GM21360 (cell line): ENCODE measurements around the gene BARD1.
"Not testable (repeated sequence)": the region's sequence is repeated elsewhere in the genome, so short reads cannot be mapped to it uniquely, and the experiment has no call there.

Experiments
- ATAC-seq: cut with Tn5 transposase; IDR thresholded peaks from one replicate; pipeline ENCODE4 v1.9.1; 2021; ENCODE audit warnings: mild to moderate bottlenecking, moderate library complexity; ENCODE audit not compliant: unreplicated experiment

The BARD1 gene

DNA sequence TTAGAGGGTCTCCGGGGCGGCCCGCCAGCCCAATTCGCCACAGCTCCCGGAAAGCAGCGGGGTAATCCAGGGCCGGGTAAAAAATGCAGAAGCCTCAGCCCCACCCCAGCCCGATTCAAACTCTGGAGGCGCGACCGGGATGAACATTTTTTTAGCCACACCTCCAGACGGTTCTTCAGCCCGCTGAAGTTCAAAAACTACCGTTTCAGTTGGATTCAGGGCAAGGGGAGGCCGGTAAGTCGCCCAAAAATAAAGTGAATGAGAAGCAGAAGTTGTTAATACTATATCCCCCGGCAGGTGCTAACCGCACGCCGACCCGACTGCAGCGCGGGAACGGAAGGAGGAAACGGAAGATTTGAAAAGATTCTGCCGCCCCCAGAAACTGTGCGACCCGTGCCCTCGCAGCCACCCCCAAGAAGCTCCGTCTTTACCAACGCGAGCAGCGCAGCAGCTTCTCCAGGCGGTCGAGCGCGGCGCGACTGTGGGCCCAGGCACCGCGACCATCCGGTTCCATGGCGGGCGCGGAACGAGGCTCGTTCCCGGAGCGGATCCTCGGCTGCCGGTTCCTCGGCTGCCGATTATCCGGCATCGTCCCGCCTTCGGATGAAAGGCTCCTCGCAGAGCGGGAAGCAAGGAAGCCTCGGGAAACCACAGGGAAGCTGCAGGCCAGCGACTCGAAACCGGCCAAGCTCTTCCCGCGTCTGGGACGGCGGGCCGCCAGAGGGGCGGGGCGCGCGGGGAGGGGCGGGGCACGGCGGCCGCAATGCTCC, at the start of gene BARD1:
Gene BARD1, minus strand, starts transcription at position 703 of the 770 bp plus-strand sequence. Its CDS starts 114 bp downstream, at position 589.
- peak; percentile 20 for ATAC-seq

DNA sequence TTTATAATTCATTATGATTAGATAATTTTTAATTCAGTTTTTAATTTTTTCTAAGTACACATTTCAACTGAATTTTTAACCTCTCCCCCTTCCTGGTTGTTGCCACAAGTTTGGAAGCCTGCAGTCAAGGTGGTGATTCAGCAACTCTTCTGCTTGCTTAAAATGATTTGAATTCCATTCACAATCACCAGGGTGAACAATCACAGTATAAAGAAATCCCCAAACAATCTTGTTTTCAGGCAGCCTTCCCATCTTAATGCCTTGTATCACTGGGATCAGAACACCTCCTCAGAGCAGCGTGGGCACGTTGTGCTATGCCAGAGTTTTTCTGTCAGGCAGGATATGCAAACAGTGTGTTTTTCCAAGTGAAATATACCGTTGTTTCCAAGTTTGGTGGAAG, 46.7 kb upstream of the BARD1 start:
- no peak for ATAC-seq

DNA sequence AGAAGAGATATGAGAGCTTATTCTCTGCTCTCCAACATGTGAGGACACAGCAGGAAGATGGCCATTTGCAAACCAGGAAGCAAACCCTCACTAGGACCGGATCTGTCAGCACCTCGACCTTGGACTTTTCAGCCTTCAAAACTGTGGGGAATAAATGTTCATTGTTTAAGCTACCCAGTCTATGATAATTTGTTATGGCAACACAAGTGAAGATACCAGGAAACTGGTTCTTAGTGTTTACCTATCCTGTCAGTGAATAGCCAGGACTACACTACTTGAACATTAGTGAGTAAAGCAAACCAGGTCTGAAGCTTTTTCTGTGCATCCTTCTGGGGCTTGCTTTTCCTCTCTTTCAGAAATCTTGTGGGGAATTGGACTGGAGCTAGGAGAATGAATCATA, 44.4 kb upstream of the BARD1 start:
- ATAC-seq, result no peak

DNA sequence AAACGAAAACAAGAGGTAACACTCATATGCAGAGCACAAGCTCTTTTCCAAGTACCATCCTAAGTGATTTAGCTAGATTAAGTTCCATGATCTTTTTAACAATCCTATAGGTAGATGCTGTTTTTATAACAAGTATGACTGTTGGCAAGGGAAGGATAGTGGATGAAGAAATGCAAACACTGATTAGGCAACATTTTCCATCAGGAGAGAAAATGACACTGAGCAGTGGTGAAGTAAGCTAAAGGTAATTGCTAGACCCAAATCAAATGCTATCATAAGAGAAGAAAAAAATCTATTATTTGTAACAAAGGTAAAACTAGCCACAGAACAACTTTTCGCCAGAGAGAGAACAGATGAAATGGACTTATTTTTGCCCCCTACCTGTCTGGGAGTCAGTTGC, 34.3 kb upstream of the BARD1 start:
- ATAC-seq, result no peak

DNA sequence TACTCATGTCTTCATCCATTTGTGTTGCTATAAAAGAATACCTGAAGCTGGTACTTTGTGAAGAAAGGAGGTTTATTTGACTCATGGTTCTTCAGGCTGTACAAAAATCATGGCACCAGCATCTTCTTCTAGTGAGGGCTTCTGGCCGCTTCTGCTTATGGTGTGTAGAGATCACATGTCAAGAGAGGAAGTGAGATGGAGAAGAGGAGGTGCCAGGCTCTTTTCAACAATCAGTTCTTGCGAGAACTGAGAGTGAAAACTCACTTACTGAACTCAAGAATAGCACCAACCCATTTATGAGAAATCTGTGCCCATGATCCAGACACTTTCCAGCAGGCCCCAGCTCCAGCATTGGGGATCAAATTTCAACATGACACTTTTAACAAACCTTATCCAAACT, 30.0 kb upstream of the BARD1 start:
- ATAC-seq, result peak; percentile 73

DNA sequence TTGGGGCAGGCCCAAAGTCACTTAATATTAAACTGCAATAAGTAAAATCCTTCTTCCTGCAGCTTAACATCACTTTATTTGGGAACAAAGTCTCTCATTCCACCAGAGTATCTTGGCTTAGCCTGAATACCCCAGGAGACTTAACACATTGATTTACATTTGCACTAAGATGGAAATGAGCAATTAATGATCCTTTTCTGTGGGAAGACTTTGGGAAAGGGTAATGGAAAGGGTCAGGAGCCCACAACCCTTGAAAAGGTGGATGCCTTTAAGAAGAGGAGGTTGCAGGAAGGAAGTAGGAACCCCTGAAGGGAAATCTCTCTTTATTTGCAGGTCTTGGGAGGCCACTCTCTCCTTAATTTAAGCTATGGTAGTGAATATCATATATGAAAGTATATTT, 28.0 kb upstream of the BARD1 start:
- ATAC-seq, result no peak

DNA sequence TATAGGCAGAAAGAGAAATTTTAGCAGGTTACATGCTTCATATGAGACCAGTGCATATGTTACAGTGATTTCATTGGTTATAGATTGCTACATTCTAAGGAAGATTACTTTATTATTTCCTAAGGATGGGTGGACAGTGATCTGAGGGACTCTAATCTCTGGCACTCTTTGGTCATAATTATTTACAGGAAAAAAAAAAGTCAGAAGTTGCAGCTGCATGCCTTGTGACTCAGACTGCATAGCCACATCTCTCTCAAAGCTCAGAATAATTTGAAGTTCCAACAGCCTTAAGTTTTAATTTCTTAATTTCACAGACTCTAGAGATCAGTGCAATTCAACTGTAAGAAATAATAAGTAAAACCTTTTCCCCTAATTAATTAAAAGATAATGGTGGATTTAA, 27.1 kb upstream of the BARD1 start:
- ATAC-seq, result no peak

DNA sequence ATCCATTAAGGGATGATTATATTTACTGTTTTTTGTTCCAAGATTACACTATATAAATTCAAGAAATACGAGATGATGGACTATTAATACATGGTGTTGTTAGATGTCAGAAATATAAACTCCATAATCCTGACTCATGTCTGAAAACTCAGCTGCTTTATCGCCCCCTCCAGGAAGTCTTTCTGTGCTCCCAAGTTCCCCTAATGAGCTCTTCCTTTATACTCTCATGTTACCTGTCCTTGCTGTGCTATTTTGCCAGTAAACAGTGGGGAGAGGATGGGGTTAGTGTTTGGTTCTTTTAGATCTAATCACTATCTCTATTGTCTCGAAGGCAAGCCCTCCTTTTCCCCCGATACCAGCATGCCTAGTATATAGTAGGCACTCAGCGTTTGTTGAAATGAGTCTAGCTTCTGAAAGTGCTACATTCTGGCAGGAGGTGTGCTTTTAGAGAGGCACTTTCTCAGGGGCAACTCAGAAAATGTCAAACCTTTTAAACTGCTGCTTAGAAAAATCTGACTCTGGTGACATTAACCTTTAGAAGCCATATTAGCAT, 21.4 kb upstream of the BARD1 start:
- no peak for ATAC-seq

DNA sequence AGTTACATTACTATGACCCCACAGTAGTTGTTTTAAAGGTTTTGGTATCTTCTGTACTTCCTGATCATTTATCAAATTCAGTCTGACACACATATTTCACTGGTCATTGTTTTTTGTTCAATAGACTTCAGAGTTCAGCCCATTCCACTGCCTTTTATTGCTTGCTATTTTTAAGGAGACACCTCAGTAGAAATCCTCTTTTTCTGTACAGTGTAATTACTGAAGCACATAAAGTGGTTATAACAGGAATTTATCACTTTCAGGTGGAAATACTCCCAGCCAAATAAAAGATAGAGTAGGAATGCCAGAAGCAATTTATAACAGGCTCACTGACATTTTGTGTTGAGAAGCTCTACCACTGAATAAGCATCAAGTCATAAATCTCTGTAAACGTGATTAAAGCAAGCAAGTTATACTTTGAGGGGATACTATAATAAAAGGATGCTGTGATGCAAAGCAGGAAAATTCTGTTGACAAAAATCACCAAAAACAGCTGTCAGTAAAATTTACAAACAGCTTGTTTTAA, 6.6 kb upstream of the BARD1 start:
- ATAC-seq, result no peak

DNA sequence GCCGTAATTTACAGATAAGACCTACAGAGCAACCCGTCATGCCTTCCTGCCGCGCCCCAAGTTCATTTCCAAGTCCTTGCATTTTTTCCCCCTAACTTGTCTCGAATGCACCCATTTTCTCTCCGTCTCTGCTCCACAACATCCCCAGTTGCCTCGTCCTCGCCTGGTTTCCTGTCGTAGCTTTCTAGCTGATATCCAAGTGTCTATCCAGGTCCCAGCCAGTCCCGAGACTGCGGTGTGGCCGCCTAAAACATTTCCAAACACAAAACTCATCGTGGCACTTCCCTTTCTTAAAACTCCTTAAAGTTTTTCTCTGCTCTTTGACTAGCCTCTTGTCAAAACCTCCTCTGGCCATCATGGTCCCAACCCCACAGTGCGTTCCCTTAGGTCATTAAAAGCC, 1.2 kb upstream of the BARD1 start:
- ATAC-seq, result no peak

DNA sequence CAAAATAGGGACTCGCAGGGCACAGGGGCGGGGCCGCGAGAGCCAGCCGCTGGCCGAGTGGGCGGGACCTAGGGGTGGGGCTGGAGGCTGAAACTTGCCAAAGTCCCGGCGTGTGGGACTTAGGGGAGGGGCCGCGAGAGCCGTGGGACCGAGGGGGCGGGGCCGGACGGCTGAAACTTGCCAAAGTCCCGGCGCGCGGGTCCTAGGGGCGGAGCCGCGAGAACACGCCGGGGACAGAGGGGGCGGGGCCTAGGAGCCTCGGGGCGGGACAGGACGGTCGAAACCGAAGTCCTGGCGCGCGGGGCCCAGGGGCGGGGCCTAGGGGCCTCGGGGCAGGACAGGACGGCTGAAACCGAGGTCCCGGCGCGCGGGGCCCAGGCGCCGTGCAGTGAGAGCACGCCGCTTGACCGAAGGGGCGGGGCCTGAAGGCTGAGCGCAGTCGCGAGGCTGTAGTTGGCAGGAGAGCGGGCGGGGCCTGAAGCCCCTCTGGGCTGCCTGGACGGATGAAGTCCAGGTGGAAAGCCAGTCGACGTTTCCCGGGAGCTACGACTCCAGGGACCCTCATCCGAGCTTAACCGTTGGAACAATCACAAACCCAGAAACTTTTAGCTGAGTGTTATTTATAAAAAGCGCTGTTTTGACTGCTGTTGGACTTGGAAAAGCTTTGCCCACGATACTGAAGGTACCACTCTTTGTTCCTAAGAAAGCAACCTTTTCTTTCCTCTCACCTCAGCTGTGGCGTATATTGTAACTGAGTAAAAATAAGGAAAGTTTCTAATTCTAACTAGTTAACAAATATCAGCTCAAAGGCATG, 475 bp upstream of the BARD1 start:
- peak; percentile 88 for ATAC-seq

DNA sequence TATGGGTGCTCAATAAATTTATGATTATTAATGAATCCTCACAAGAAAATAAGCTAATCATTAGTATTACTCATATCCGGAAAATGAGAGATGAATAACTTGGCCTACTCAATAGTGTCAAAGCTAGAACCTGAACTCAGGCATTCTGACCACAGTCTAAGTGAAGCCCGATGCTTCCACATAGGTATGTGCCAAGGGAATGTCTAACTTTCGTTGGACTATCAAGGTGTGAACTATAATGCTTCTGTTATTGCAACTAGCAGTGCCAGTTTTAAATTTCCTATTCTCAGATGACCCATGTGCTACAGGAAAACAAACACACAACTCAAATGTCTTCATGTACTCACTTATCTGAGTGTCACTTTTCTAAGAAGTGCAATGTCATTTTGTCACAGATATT, 1.8 kb downstream of the BARD1 start:
- no peak for ATAC-seq

DNA sequence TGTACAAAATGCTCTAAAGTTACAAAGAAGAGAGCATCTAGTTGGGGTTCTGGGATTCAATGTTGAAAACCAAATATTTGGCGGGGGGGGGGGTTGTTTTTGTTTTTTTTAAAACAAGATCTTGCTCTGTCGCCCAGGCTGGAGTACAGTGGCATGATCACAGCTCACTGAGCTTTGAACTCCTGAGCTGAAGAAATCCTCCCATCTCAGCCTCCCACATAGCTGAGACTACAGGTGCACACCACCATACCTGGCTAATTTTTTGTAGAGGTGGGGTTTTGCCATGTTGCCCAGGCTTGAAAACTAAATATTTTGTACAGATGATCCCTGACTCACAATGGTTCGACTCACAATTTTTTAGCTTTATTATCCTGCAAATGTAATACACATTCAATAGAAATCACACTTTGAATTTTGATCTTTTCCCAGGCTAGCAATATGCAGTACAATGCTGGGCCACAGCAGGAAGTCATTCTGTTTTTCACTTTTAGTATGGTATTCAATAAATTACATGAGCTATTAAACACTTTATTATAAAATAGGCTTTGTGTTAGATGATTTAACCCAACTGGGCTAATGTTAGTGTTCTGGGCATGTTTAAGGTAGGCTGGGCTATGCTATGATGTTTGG, 7.6 kb downstream of the BARD1 start:
- no peak for ATAC-seq

DNA sequence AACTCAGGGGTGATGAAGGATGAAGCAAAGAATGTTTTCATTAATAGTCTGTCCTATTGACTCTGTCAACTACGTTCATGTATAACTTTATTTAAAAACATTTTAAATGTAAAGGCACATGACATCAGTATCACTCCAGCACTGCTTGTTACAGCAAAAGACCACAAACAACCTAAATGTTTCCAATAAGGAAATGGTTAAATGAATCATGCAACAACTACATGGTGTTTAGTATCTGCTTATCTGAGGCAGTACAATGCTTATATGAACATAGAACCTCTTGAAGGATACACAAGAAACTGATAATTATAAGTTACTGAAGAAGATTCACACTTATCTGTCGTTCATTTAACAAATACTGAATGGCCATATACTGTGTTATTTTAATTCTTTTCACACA, 8.4 kb downstream of the BARD1 start:
- no peak for ATAC-seq

DNA sequence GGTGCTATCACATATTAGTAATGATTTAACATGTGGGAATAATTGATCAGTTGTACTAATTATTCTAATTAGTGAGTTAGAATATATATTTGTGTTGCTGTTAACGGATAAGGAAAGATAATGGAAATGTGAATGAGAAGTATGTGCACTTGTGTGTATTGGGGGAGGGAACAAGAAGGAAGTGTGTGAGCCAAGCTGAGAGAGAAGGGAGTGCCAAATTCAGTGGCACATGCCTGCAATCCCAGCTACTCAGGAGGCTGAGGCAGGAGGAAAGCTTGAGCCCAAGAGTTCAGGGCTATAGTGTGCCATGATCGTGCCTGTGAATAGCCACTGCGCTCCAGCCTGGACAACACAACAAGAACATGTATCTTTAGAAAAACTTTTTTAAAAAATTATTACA, 9.3 kb downstream of the BARD1 start:
- no peak for ATAC-seq

DNA sequence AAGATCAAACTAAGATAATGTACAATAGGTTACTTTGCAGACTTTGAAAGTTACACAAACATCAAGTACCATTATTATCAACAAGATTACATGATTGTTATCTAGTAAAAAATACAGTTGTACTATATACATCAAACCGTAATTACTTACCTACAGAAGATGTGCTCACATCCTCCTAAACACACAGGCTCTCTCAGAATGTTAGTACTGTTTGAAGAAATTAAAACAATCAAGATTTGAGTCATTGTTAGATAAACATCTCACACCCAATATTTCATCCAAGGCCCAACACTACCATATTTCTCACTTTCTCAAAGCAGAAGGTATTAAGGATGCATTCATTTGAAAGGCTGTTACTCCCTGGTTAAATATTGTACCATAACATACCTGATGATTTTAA, 12.6 kb downstream of the BARD1 start:
- ATAC-seq, result no peak

DNA sequence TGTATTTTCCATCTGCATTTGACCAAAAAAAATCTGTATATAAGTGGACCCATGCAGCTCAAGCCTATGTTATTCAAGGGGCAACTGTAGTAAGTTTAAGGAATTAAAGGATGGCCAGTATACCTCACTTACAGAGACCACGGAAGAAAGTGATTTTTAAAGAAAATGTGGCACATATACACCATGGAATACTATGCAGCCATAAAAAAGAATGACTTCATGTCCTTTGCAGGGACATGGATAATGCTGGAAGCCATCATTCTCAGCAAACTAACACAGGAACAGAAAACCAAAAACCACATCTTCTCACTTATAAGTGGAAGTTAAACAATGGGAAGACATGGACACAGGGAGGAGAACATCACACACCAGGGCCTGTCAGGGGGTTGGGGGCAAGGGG, 26.3 kb downstream of the BARD1 start:
- ATAC-seq, result not testable (repeated sequence)

DNA sequence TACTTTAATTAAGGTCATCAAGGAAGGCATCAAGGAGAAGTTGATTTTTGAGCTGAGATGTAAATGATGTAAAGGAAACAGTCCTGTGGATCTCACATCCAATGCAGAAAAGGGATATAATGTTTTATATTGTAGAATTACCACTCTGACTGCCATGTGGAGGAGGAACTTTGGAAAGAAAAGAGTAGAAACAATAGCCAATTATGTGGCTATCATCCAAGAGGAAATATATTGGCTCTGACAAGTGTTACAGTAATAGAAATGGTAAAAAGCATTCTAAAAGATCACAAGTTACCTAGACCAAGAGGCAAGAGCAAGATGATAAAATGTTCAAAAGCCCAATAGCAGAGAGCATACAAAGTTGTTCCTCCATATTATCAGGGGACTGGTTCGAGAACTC, 26.8 kb downstream of the BARD1 start:
- no peak for ATAC-seq

DNA sequence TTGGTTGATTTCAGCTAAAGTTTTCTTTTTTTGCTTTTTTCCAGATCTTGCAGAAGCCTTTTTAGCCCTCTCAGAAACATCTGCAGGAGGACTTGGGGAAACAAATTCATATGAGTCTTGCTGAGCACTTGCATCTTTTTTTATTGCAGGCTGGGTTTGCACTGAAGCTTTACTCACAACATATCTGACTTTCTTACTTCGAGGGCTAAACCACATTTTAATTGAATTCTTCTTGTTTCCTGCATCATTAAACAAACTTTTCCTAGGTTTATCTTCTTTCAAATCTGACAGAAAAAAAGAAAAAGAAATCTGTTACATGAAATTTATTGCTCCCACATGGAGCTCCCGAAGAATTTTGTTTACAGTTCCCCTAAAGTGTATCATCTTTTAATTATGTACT, 28.3 kb downstream of the BARD1 start:
- ATAC-seq, result no peak

DNA sequence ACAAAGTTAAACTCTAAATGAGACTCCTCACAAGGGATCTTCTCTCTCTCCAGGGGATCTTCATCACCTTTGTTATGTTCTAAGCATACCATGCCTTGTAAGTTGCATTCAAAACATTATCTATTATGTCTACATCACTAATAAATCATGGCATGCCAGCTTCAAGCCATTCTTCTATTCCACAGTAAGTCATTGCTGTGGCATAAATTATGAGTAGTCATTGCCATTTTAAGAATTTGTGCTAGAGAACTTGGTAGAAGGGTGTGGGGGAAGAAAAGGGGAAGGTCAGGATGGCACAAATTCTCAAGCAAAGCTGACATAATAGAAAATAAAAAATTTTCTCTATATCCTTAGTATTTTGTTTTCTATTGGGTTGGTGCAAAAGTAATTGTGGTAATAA, 33.5 kb downstream of the BARD1 start:
- ATAC-seq, result no peak

DNA sequence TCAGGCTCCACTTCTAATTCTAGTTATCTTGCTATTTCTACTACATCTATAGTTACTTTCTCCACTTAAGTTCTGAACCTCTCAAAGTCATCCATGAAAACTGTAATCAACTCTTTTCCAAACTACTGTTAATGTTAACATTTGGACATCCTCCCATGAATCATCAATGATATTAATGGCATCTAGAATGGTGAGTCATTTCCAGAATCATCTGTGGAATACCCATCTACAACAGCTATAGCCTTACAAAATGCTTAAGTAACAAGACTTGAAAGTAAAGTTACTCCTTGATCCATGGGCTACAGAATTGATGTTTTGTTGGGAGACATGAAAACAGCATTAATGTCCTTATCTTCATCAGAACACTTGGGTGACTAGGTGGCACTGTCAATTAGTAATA, 35.4 kb downstream of the BARD1 start:
- no peak for ATAC-seq
